DMS 273 (cell line): ENCODE measurements around the gene RNASEH2C.
"Not testable (repeated sequence)": the region's sequence is repeated elsewhere in the genome, so short reads cannot be mapped to it uniquely, and the experiment has no call there.

ENCODE experiments used
- DNase-seq: peaks from one replicate; lab custom pipeline; 2025; ENCODE audit not compliant: unreplicated experiment; lab: John Stamatoyannopoulos, UW

Gene RNASEH2C

GRCh38 chr11:65691847-65692246, 28.8 kb downstream of the RNASEH2C start:
- DNase-seq: not testable (repeated sequence)

GRCh38 chr11:65685981-65686380, 34.6 kb downstream of the RNASEH2C start:
- no peak for DNase-seq

- DNase-seq: not testable (repeated sequence)
Measured at GRCh38 chr11:65683480-65683879, 37.1 kb downstream of the RNASEH2C start.

- no peak for DNase-seq
Measured at GRCh38 chr11:65680192-65680743, 40.3 kb downstream of the RNASEH2C start.

GRCh38 chr11:65672982-65673381, 47.6 kb downstream of the RNASEH2C start:
- DNase-seq: no peak

GRCh38 chr11:65672180-65672860, 48.3 kb downstream of the RNASEH2C start:
- DNase-seq: no peak
